NCI-H446 treated with DMSO at 0.1 percent for 48 hours (cell line): ENCODE results near the gene COL1A1.

Experiments used
- DNase-seq: peaks from one replicate; lab custom pipeline; 2025; lab: John Stamatoyannopoulos, UW

The COL1A1 gene

GRCh38 chr17:50141026-50141744, 60.2 kb downstream of the COL1A1 start:
- DNase-seq = no peak

- no peak for DNase-seq
These were observed 61.2 kb downstream of the COL1A1 start for GRCh38 chr17:50139950-50140885.

GRCh38 chr17:50139185-50139783, 62.1 kb downstream of the COL1A1 start:
- no peak for DNase-seq

- DNase-seq = no peak
These were observed 64.4 kb downstream of the COL1A1 start for GRCh38 chr17:50137042-50137441.

GRCh38 chr17:50136096-50136687, 65.2 kb downstream of the COL1A1 start:
- DNase-seq = no peak

GRCh38 chr17:50135316-50136095, 65.9 kb downstream of the COL1A1 start:
- DNase-seq = no peak

- no peak for DNase-seq
These were observed 67.0 kb downstream of the COL1A1 start for GRCh38 chr17:50134206-50135110.

- no peak for DNase-seq
These were observed 67.7 kb downstream of the COL1A1 start for GRCh38 chr17:50133769-50134099.
